Measurements from ENCODE around the gene RASGRP4.
"Not testable (repeated sequence)": the region's sequence is repeated elsewhere in the genome, so short reads cannot be mapped to it uniquely, and the experiment has no call there.

RASGRP4 gene

DNA sequence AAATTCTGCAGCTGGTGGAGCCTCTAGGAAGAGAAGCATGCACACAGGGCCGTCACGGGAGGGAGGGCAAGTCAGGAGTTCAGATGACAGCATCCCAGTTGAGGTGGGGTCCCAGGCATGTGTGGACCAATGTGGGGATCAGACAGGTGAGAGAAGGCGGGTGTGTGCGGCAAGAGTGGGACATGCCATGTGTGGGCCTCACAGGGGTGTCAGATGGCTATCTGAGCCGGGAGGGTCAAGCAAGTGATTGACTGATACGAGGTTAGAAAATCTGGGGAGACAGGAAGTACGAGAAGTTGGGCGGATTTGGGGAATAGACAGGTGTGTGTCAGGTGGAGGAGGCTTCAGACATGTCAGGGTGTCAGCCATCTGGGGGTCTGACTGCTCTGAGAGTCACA is 8.9 kb downstream of the RASGRP4 start:
- no peak for DNase-seq (ENCODE audit: low spot score)

DNA sequence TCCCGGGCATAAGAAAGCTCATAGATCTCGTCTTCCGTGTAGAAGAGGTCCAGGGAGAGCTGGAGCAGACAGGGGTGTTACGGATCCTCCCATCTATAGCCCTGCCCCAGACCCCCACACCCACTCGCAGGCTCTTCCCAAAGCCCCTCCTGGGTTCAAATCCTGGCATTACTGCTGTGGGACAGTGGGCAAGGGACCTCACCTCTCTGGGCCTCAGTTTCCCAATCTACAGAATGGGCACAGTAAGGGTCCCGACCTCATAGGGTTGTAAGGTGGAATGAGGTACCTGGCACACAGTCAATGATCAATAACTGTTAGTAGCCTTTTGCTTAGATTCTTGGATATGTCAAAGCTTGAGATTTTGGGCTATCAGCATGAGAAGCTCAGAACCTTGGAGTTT is 12.6 kb downstream of the RASGRP4 start:
- no peak for DNase-seq (ENCODE audit: low spot score)

DNA sequence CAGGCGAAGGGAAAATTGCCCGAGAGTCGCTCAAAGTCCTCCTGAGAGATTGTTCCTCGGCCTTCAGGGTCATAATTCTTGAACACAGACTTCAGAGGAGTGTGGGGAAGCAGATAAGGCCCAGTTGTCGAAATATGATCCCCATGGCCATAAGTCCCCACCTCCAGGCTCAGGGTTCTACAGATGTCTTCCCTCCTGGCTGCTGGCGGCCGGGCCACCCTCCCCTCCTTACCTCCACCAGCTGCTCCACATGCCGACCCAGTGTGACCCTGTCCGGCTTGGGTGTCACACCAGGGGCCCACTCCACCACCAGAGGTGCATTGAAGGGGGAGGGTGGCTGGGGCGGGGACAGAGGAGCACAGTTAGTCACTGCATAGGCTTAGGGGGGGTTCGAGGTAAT is 13.1 kb downstream of the RASGRP4 start:
- no peak for DNase-seq (ENCODE audit: low spot score)

DNA sequence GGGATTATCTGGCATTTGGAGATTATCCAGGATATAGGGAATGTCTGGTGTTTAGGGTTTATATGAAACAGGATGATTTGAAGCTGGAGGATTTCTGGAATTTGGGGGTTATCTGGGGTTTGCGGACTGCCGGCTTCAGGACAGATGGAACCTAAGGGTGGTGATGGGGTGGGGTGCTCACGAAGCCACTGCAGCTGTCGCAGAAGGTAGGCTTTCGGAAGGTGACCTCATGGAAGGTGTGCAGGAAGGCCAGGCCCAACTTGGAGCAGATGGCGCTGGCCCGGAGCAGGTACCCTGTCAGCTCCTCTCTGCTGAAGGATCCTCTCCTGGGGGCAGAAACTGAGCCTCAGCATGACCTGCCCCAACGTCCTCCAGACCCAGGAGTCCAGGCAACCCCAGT is 13.5 kb downstream of the RASGRP4 start:
- DNase-seq (ENCODE audit: low spot score): no peak

DNA sequence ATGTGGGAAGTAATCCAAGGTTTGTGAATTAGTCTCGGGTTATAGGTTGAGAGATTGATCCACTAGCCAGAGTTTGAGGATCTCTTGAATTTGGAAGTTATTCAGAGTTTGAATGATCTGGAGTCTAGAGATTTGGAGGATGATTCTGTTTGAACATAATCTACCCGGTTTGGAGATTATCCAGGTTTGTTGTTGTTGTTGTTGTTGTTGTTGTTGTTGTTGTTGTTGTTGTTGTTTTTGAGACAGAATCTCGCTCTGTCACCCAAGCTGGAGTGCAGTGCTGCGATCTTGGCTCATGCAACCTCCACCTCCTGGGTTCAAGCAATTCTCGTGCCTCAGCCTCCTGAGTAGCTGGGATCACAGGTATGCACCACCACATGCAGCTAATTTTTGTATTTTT is 14.1 kb downstream of the RASGRP4 start:
- DNase-seq (ENCODE audit: low spot score): not testable (repeated sequence)

DNA sequence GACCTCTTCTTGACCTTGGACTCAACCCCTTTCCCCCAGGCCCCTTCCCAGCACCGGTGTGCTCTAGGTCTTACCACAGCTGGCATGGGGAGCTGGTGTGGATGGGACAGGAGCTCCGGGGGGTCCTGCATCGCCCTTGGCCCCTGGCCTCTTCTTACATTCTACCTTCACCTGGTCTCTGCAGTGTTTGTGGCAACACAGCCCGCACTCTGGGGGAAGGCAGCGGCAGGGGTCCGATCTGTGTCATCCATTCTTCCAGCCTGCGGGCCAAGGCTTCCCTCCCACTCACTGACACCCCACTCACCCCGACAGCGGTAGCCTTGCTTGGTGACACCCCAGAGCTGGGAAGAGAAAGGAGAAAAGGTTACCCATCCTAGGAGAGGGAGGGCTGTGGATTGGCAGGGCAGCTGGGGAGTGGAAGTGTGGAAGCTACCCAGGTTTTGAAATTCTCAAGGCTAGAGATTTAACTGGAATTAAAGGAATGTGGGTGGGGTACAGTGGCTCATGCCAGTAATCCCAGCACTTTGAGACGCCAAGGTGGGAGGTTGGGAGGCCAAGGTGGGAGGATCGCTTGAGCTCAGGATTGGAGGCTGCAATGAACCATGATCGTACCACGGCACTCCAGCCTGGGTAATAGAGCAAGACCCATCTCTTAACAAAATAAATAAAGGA is 14.8 kb downstream of the RASGRP4 start:
- no peak for DNase-seq (ENCODE audit: low spot score)

DNA sequence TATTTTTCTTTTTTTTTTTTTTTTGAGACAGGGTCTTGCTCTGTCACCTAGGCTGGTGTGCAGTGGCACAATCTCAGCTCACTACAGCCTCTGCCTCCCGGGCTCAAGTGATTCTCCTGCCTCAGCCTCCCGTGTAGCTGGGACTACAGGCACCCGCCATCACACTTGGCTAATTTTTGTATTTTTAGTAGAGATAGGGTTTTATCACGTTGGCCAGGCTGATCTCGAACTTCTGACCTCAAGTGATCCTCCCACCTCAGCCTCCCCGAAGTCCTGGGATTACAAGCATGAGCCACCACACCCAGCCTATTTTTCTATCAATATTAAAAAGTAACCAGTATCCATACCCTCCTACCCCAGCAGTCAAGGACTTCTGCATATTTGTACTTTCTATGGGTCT is 15.6 kb downstream of the RASGRP4 start:
- DNase-seq (ENCODE audit: low spot score): not testable (repeated sequence)

DNA sequence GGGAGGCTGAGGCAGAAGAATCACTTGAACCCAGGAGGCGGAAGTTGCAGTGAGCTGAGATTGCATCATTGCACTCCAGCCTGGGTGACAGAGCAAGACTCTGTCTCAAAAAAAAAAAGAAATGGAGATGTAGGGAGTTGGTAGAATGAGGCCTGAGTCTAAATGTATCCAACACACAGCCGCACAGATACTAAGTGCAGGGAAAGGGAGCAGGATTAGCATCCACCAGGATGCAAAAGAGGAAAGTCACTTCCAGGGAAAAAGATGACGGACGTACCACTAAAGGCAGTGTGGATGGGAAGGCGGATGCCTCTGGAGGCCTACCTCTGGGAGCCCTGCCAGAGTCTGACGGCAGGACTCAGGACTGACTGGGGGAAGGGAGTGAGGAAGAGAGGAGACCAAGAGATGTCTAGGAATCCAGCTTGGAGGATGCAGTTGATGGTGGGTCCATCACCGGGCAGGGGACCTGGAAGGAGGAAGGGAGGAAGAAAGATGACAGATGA is 16.3 kb downstream of the RASGRP4 start:
- no peak for DNase-seq (ENCODE audit: low spot score)

DNA sequence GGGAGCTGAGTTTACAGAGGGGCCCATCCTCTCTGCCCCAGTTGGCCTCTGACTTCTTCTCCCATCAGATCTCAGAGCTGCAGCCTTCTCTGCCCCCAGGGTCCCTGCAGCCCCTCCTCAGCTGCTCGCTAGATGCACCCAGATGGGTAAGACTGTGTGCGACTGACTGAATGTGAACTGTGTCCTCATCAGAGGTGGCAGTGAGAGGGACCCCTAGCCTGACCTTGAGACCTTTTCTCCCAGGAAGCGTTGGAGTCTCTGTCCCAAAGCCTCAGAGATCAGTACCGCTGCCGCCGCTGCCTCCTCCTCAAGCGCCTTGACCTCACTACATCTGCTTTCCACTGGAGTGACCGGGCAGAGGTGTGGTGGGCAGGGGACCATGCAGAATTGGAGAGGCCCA is 20.7 kb downstream of the RASGRP4 start:
- no peak for DNase-seq (ENCODE audit: low spot score)

DNA sequence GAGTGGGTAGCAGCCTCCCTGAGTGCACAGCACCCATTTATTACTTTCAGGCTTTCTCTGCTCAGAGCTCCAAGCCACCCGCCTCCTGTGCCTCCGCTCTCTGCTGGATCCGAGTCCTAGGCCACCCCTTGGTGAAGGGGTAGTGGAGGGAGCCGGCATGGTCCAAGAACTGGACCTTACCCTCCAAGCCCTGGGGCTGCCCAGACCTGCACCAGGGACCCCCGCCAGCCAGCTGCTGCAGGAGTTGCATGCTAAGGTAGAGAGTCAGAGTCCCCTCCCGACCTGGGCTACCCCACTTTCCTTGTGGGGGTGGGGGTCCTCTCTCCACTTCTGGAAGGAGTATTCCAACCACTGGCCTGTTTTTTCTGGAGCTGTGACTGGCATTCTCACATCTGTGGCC is 21.2 kb downstream of the RASGRP4 start:
- DNase-seq (ENCODE audit: low spot score): no peak

DNA sequence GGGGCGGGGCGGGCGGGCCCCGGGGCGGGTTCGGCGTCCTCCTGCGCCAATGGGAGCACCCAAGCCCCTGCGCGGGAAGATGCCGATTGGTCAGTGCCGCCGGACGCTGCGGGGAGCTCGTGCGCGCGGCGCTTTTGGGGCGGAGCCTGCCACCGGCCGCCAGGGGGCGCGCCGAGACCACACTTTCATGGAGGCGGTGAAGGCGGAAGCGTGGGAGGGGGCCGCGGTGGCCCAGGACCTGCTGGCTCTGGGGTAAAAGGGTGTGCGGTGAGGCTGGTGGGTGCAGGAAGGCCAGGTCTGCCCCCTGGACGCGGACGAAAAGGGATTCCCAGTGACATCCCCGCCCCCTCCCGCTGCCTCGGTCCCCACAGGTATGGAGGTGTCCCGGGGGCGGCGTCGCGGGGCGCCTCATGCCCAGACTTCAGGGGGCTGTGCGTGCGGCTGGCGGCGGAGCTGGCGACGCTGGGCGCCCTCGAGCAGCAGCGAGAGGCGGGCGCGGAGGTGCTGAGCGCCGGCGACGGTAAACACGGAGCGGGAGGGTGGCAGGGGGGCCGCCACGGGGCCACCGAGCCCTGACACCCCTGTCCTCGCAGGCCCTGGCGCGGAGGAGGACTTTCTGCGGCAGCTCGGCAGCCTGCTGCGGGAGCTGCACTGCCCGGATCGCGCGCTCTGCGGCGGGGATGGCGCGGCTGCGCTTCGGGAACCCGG is 22.9 kb downstream of the RASGRP4 start, which contains the start of gene FAM98C:
Gene FAM98C (plus strand): TSS at position 127 of the 708 bp plus-strand sequence. CDS start 61 bp downstream, at position 188.
- DNase-seq (ENCODE audit: low spot score): peak; percentile 97

DNA sequence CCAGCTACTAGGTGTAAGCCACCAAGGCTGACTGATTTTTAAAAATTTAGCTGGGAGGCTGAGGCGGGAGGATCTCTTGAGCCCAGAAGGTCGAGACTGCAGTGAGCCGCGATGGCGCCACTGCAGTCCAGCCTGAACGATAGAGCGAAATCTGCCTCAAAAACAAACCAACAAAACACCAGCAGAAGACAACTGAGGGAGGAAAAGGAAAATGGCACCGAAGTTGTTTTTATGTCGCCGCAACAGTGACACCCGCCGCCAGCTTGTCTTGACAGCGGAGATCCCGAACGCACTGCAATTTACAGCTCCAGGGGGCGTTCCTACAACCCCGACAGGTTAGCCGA is 23.4 kb downstream of the RASGRP4 start:
- no peak for DNase-seq (ENCODE audit: low spot score)

DNA sequence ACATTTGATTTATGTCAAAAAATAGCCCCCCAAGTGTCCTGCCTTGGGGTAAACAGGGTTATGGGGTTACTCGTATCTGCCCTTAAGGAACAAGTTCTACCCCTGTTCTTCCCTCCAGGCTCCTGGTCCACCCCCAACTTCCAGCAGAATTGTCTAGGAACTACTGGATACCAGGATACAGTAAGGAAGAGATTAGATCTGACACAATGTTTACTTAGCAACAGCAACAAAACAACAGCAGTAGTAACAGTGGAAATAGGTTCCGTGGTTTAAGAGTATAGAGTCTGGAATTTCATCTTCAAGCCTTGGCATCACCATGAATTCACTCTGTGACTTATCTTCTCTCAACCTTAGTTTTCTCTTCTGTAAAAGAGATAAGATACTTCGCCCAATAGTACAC is 24.9 kb downstream of the RASGRP4 start:
- DNase-seq (ENCODE audit: low spot score): no peak

DNA sequence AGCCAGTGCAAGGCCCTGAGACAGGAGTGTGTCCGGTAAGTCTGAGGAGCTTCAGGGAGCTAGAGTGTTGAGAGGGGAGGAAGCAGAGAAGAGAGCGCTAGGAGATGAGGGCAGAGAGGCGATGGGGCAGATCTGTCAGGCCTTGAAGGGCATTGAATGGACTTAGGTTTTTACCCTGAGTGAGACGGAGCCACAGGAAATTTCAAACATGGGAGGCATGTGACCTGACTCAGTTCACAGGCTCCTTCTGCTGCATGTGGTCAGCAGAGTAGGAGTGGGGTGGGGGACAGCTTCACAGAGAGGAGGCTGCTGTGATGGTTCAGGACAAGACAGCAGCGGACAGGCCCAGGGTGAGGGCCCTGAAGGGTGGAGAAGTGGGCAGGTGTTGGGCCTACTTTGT is 25.7 kb downstream of the RASGRP4 start:
- DNase-seq (ENCODE audit: low spot score): no peak

DNA sequence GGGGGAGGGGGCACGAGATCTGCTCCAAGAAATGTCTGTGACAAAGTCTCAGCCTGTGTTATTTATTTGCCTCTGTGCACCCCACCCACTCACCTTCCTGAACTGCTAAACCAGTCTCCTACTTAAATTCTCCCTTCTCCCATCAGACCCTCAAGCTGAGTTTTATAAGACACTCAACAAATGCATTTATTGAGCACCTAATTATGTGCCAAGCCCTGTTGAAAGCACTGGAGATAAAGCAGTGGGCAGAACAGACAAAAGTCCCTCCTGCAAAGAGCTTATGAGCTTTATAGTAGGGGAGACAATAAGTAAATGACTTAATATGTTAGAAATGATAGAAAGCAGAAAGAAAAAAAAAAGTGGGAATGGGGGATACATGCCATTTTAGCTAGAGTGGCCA is 26.5 kb downstream of the RASGRP4 start:
- no peak for DNase-seq (ENCODE audit: low spot score)

DNA sequence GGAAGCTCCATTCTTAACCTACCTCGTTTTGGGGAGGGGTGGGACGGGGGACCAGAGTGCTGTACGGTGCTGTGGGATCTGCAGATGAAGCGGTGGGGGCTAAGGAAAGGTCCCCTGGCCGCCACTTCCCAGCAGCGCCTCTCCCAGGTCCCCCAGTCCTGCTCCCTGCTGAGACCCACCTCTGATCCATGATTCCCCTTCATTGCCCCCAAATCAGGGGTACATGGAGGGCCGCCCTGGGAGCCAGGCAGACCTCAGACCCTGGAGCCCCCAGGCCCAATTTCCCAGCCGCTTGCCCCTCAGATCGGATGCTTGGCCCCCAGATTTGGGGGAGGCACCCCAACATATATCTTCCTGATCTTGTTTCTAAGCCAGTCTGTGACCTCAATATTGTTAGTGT is 26.9 kb downstream of the RASGRP4 start:
- DNase-seq (ENCODE audit: low spot score): no peak

DNA sequence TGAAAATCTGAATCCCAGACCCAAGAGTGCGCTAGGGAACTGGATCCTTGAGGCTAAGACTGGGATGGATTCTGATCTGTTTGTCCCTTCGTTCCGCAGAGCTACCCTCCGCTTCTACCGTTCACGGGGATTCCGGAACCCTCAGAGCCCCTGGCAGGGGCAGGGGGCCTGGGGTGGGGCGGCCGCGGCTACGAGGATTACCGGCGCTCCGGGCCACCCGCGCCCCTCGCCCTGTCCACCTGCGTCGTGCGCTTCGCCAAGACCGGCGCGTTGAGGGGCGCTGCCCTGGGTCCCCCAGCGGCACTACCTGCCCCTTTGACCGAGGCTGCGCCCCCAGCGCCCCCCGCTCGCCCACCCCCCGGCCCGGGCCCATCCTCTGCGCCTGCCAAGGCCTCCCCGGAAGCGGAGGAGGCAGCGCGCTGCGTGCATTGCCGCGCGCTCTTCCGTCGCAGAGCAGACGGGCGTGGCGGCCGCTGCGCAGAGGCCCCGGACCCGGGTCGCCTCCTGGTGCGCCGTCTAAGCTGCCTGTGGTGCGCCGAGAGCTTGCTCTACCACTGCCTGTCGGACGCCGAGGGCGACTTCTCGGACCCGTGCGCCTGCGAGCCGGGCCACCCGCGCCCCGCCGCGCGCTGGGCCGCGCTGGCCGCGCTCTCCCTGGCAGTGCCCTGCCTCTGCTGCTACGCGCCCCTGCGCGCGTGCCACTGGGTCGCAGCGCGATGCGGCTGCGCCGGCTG is 30.5 kb downstream of the RASGRP4 start:
- no peak for DNase-seq (ENCODE audit: low spot score)

DNA sequence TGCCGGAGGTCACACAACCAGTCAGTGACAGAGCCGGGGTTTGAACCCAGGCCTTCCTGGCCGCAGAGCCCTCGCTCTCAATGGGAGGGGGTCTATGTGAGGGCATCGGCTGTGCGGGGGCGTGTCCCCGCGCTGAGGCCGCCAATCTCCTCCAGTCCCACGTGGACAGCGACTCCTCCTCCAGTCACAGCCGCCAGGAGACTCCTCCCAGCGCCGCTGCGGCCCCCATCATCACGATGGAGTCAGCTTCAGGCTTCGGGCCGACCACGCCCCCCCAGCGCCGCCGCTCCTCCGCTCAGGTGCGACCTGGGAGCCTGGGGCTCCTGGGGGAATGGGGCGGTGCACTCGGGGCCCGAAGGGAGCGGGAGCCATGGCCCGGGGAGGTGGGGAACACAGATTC is 31.5 kb downstream of the RASGRP4 start:
- no peak for DNase-seq (ENCODE audit: low spot score)

DNA sequence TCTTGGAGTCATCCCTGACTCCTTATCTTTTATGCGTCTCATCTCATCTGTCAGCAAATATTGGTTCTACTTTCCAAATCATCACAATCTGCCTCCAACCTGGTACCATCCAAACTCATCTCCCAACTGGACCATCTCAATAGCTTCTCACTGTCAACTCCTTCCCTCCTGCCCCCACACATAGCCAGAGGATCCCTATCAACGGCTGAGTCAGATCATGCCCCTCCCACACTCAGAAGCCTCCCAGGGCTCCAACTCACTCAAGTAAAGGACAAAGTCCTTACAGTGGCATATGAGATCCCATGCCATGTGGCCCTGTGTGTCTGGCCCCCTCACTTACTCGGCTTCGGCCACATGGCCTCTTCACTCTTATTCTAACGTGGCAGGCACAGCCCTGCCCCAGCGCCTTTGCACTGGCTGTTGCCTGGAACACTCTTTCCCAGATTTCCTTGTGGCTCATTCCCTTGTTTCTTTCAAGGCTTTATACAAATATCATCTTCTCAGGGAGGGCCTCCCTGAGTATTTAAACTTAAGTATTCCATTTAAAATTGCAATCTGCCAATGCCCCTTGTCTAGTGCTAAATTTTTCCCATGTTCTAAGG is 33.2 kb downstream of the RASGRP4 start:
- peak; percentile 23 for DNase-seq (ENCODE audit: low spot score)

DNA sequence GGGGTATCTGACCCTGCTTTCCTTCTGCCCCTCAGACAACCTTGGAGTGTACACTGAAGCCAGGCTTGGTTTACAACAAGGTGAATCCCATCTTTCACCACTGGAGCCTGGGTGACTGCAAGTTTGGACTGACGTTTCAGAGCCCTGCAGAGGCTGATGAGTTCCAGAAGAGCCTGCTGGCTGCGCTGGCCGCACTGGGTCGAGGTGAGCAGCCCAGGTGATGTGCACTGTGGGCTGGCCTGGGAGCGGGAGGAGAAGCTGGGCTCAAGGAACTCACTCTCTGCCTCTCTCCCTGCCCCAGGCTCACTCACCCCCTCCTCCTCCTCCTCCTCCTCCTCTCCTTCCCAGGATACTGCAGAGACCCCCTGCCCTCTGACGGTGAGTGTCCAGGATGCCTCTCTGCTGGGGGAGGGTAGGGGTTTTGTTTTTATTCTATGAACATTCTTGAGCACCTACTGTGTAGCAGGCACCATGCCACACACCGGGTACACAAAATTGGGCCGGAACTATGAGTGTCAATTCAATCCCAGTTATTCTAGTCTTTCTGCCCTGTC is 34.0 kb downstream of the RASGRP4 start:
- DNase-seq (ENCODE audit: low spot score): no peak

DNA sequence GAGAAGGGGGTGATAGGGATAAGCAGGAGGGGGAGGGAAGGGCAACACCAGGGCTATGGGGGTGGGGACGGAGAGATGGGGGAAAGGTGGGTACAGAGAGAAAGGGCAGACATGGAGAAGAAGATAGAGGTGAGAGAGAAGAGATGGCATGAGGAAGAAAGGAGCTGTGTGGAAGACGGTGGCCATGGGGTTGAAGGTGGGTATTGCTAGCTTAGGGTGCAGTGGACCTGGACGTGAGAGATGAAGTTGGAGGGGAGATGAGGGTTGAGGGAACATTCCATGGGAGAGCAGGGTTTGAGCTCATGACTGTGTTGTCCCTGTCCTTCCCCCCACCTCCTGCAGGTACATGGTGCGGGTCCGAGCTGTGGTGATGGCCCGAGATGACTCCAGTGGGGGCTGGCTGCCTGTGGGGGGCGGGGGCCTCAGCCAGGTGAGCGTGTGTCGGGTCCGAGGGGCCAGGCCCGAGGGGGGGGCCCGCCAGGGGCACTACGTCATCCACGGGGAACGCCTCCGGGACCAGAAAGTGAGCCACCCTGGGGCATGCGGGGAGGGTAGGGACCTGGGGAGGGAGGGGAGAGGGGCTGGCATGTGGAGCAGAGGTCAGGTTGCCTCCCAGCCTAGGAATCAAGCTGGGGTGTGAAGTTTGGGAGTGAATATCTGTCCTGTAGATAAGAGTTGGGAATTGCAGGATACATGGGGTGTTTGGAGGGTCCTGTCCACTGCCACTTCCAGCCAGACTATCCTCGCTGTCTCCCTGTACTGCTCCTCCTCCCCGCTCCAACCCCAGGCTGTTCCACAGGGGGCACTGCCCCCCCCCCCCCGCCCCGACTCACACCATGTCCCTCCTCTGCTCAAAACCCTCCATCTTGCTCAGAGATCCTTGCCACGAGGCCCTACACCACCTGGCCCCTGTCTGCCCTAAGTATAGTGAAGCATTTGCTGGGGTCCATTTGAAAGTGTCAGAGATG is 35.8 kb downstream of the RASGRP4 start:
- DNase-seq (ENCODE audit: low spot score): no peak
